HG02943 (cell line): ENCODE results near the gene CTBP1.

ENCODE experiments used
- ATAC-seq: cut with Tn5 transposase; IDR thresholded peaks from one replicate; pipeline ENCODE4 v1.9.1; 2021; ENCODE audit warnings: mild to moderate bottlenecking, low read depth, moderate library complexity; ENCODE audit not compliant: unreplicated experiment

The CTBP1 gene

DNA sequence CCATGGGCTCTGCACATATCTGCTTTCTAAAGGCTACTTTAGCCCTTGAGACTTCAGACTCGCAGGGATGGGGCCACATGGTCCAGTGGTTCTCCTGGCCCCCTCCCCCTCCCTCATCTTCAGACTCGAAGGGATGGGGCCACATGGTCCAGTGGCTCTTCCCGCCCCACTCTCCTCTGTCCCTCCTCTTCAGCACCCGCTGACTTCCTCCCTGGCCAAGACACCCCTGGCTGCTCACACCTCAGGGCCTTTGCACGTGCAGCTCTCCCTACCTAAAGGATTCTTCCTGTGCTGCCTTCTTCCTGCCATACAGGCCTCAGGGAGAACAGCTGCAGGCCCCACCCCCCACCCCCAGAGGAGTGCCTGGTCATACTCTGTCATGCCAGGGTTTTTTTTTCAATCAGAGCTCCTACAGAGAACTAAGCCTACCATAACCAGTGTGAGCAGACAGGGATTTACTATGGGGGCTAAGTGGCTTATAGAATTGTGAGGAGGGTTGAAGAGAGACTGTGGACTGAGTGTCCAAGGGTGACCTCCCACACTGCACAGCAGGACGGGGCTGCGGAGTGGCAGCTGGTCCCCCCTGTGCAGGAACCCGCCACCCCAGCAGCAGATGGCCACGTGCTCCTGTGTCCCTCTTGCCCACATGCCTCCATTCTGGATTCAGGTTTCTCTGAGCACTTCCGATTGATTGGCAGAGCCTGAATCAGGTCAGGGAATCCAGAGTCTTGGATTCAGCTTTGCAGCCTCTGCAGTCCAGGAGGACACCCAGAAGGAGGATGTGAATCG is 70.4 kb downstream of the CTBP1 start:
- ATAC-seq, result no peak

- no peak for ATAC-seq
Measured at GRCh38 chr4:1177274-1178141, 71.4 kb downstream of the CTBP1 start.

DNA sequence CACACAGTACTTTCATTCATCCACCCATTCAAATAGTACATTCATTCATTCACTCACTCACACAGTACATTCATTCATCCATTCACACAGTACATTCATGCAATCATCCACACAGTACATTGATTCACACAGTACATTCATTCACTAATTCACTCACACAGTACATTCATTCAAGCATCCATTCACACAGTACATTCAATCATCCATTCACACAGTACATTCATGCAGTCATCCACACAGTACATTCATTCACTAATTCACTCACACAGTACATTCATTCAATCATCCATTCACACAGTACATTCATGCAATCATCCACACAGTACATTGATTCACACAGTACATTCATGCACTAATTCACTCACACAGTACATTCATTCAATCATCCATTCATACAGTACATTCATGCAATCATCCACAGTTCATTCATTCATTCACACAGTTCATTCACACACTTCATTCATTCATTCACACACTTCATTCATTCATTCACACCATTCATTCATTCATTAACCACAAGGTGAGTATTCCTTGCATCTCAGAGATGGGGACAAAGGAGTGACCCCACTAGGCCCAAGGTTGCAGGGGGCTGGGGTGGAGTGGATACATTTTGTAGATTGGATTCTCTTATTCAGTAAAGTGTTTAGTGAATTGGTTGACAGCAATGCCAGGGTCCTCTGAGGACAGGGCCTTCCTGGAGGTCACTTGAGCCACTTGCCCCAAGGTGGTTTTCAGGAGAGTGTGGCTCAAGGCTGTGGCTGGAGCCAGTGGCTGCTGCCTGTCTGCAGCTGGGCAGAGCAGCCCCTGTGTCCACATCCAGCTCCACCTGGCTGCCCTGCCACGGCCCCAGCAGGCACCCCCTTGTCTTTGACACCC is 72.3 kb downstream of the CTBP1 start:
- ATAC-seq, result no peak

DNA sequence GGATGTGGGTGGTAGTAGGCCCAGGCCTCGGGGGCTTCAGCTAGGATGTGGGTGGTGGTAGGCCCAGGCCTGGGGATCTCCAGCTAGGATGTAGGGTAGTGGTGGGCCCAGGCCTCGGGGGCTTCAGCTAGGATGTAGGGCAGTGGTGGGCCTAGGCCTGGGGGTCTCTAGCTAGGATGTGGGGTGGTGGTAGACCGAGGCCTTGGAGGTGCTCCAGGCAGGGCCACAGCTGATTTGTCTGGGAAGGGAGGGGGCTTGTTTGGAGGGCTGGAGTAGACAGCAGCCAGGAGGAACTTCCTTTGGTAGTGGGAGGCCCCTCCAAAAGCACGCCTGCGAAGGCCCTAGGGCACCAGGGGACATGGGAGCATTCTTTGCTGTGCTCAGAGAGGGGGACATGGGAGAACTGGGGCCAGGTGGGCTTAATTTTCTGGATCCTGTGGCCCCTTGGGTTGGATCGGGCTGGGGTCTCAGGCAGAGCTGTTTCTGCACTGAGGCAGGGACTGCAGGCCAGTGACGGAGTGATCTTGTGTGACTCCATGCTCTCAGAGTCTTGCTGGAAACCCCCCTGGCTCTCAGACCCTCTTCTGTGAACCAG is 73.2 kb downstream of the CTBP1 start:
- ATAC-seq, result no peak

GRCh38 chr4:1174941-1175634 is 73.8 kb downstream of the CTBP1 start:
- ATAC-seq, result no peak

DNA sequence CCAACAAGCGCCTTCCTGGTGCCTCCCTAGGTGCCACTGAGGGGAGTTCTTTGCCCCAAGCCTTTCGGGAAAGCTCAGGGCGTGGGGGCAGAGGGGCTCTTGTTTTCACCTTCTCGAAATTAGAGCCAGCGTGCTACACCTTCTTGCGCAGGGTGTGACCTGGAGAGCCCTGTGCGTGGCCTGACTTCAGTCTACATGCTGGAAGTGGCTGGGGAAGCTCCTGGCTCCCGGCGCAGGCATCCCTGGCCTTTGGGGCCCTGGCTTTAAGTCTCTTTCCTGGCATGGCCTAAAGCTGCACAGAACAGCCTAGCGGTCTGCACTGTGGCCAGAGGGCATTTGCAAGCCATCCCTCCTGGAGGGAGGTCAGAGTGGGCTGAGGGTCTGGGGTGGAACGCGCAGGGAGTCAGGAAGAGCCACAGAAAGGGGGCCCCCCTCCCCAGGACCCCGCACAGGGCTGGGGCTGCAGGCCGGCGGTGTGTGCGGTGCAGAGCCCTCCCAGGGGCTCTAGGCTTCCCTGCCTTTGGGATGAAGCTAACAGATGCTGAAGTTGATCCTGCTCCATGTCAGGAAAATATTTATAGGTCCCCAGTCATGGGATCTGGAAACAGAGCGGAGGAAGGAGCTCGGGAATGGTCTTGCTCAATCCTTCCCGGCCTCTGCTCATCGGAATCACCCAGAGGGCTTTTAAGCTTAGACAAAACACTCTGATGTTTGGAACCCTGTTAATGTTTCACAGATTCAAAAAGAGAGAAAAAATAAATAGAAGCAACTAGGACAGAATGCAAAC is 75.8 kb downstream of the CTBP1 start:
- ATAC-seq, result no peak

- no peak for ATAC-seq
Measured at GRCh38 chr4:1172228-1172851, 76.6 kb downstream of the CTBP1 start, which contains the start of gene SPON2. SPON2 (minus strand) TSS chr4:1172583.

DNA sequence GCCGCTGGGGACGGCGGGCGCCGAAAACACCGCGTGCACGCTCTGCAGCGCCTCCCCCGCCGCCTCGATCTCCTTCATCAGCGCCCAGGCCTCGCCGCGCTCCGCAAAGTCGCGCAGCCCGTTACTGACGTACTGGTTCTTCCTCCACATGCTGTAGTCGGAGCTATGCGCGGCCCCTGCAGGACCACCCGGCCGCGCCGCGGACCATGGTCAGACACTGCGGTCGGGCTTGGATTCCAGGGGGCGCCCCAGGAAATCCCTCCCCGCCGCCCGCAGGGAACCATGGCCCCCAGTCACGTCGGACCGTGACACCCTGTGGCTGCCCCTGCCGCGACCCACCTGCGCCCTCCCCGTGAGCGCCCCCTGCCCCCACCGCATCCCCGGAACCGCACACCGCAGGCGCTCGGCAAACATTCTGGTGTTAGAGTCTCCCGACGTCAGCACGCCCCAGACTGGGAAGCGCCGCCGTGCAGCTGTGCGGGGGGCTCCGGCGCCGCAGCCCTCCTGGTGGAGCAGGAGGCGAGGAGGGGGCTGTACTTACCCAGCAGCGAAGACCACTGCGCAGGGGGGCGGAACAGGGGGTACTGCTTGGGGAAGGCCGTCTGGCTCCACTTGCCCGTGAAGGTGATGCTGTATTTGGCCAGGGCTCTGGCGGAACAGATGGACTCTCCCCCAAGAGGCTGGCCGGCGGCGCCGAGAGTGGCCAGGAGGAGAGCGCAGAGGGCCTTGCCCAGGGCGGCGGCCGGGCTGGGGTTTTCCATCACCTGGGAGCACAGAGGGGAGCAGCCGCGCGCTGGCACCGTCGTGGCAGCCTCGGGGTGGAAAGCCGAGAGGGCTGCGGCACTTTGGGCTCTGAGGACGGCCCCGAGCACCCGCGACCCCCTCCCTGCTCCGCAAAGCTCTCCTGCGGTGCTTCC is 77.4 kb downstream of the CTBP1 start:
- ATAC-seq, result no peak

GRCh38 chr4:1170976-1171310 is 78.0 kb downstream of the CTBP1 start:
- ATAC-seq, result no peak

DNA sequence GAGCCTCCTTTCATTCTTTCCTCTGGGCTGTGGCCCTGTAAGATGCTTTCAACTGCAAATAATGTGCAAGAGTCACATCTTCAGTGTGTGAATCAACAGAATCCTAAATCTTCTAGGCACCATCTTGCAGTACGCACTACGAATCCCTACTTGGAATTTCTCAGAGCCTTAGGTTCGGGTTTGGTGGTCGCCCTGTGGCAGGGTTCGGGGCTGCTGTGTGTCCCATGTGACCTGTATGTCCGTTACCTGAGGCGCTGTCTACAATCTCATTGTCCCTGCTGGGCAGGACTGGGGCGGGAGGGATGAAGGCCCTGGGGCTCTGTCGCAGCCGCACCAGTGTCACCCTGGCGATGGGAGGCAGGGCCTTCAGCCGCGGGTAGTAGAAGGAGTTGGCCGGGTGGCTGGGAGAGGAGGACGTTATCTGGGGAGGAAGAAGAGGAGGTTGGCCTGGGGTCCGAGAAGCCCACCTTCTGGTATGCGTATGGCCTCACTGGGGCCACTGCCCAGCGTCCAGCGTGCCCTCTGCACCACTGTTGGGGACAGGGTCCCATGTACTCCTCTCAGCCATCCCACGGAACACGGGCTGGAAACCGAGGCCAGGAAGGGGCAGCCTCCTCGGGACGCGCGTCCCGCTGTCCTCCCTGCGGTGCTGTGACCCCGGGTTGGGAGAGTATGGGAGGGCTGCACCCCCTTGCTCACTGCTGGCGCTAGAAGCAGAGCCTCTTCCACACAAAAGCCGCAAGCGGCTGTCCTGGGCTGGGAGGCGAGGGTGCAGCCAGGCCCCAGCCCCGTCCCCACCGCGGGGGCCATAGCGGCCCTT is 78.6 kb downstream of the CTBP1 start:
- no peak for ATAC-seq

- no peak for ATAC-seq
Measured at GRCh38 chr4:1169691-1170096, 79.2 kb downstream of the CTBP1 start.

GRCh38 chr4:1169171-1169671 is 79.7 kb downstream of the CTBP1 start:
- ATAC-seq, result no peak

DNA sequence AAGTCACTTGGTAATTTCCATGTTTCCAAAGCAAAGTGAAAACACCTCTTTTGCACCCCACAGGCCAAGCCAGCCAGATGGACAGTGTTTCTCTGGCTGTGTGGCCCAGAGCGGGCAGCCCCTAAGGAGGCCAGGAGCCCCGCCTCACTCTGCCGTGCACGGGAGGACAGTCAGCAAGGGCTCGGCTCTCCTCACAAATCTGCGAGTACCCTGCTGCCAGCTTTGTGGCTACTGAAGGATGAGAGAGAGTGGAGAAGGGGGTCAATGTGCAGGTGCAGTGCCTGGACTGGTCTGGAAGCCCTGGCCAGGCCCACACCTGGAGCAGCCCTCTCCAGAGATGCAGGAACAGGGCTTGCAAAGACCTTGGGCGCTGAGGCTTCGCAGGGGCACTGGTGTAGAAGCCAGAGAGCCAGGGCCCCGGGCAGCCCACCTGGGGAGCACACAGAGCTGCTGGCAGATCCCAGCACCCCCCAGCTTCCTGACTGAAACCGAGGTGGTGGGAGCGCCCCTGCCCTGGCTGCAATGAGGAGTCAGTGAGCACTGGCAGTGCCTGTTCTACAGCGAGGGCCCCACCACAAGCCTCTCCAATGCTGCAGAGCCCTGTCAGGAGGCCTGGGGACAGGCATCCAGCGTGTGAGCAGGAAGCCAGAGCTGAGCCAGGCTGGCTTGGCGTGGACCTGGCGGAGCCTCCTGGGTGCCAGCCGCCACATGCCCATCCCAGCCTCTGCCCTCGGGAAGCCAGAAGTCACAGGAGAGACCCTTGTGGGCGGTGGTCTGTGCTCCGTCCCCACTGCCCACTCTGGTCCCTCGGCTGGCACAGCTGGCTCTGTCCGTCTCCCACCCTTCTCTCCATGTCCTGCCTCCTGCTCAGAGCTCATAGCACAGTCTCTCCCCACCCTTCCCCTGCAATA is 80.5 kb downstream of the CTBP1 start:
- ATAC-seq, result no peak

DNA sequence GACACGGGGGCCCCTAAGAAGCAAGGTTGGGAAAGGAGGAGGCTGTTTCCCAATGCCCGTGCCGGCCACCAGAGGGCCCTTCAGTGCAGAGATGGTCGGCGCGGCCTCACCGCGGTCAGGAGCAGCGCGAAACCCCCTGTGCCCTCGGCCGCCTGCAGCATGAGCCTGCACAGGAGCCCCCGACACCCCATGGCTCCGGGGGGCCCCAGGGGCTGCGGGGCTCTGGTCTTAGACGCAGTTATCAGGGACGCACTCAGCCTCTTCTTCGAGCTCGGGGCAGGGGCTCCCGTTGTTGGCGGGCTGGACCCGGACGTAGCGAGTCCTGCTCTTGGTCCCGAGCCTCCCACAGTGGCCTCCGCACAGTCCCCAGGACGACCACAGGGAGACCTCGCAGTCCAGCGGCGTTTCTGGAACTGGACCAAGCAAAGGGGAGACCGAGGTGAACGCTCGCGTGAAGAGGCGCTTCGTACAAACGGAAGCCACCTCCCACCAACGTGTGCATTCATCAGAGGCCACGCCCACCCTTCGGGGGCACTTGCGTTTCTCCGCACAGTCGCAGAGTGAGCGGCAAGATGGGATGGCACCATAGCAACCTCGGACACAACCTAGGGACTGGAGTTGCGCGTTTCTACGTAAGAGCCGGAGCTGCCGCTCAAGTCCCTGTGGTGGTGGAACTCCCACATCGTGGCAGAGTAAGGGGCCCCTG is 81.5 kb downstream of the CTBP1 start:
- peak; percentile 85 for ATAC-seq
